ENCODE measurements around the gene NRP1. TPM values are rescaled to one million over a fixed set of nuclear protein-coding genes. Genes with fewer than 3 reads are reported as not detected.

The NRP1 gene
- total and polyA plus RNA-seq, 12 donors, result 45.3 to 229 (median 157) TPM

DNA sequence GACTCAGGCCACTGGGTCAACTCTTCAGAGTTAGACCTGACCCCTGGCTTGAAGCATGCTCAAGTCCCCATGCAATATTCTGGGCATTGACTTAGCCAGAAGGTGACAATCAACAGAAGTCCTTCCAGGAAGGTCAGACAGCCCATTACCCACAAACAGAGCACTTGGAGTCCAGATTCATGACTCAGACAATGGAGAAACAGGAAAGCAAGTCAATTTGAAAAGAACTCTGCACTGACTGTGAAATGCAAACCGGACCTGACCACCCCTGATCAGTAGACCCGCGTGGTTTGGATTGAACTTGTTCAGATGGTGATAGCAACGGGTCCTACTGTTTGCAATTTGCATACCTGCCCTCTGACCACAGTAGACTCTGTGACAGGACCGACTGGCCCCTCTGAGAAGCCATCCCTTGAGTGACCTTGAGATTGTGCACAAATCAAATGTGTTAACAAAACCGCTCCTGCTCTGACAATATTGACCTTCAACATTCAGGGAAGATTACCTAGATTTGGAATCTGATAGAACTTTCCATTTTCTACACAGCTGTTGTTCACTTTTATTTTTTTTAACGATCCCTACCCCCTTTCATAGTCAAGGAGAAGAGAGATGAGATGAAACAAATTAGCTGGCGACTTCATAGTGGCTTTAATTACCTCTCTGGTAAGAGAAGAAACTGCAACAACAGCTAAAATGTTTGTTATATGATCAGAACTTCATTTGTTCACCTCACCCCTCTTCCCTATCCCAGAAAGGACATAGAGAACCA lies 138.7 kb downstream of the NRP1 start:
- 69 to 72% methylated on average over 8 of the region's 8 CpGs for WGBS, 2 donors
- H3K4me3 ChIP-seq, result no peak overlapping the region
- TF ChIP-seq, protein P1, sequence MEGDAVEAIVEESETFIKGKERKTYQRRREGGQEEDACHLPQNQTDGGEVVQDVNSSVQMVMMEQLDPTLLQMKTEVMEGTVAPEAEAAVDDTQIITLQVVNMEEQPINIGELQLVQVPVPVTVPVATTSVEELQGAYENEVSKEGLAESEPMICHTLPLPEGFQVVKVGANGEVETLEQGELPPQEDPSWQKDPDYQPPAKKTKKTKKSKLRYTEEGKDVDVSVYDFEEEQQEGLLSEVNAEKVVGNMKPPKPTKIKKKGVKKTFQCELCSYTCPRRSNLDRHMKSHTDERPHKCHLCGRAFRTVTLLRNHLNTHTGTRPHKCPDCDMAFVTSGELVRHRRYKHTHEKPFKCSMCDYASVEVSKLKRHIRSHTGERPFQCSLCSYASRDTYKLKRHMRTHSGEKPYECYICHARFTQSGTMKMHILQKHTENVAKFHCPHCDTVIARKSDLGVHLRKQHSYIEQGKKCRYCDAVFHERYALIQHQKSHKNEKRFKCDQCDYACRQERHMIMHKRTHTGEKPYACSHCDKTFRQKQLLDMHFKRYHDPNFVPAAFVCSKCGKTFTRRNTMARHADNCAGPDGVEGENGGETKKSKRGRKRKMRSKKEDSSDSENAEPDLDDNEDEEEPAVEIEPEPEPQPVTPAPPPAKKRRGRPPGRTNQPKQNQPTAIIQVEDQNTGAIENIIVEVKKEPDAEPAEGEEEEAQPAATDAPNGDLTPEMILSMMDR (IDR thresholded peaks at IDR 0.05), result no peak
- H3K27me3 ChIP-seq, result no peaks in the 10 kb centered on the region
- H3K9me3 ChIP-seq, result no peaks in the 10 kb centered on the region
- ATAC-seq (peak in 2 of 8 donors; percentile 23 to 42), DNase-seq (no peak)
- peak overlapping the region in 9 of 10 donors; percentile 50 to 83 (median 73) for H3K27ac ChIP-seq
- H3K36me3 ChIP-seq, result peaks cover 0 to 97% (median 35%) of the 10 kb centered on the region in 9 donors
- H3K4me1 ChIP-seq, result peaks cover 13 to 86% (median 63%) of the 10 kb centered on the region in 9 donors
- intact Hi-C loops (cut with DNase I), result loop anchor here in 8 of 10 donors (2.0 to 10.0 kb wide), 6 partner anchors 37 to 1439 kb away; partner anchors contain the start of gene NRP1 (in 2 of the 8)

DNA sequence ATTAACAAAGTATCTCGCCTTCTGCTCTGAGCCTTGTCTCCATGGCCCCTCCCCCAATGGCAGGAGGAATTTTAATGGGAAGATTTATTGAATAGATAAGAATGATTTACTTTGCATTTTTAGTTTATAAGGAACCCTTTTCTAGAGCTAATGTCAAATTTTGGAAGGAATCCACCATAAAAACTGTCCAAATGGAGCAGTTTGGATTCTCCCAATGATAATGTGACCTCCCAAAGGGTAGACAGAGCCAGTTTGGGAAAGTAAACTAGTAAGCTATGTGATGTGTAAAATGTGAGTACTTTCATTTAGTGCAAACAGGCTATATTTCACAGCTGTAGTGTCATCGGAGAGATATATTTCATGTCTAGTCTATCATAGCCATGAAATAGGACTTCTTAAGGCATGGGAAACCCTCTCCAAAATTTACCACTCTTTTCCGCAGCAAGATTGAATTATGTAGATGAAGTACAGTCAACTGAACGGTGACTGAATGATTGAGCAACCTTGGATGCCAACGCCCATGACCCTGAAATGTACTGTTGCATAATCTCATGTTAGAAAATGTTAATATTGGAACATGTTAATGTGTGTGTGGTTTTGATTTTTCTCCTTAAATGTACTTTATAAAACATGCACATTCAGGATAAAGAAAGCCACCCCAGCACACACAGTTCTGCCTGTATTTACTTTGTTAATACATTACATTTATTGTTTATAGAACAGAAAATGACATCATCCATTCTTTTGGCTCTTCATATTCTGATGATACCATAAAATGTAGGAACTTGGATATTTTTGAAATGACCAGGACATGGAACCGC lies 140.6 kb downstream of the NRP1 start:
- H3K4me1 ChIP-seq, result peaks cover 13 to 70% (median 61%) of the 10 kb centered on the region in 9 donors
- H3K36me3 ChIP-seq, result peaks cover 0 to 97% (median 25%) of the 10 kb centered on the region in 9 donors
- TF ChIP-seq, protein P1 (IDR thresholded peaks at IDR 0.05), result no peak
- no peaks in the 10 kb centered on the region for H3K9me3 ChIP-seq
- ATAC-seq, result peak in 3 of 8 donors; percentile 22 to 31 (median 27)
- WGBS, 2 donors, result 50 to 52% methylated on average over 6 of the region's 6 CpGs
- peak overlapping the region in 8 of 10 donors; percentile 27 to 83 (median 62) for H3K27ac ChIP-seq
- no peak for DNase-seq
- H3K4me3 ChIP-seq, result no peak overlapping the region
- no peaks in the 10 kb centered on the region for H3K27me3 ChIP-seq
- intact Hi-C loops (cut with DNase I), result loop anchor here in 9 of 10 donors (2.0 to 10.0 kb wide), 9 partner anchors 81 to 1443 kb away; partner anchors contain the start of gene NRP1 (in 3 of the 9)

DNA sequence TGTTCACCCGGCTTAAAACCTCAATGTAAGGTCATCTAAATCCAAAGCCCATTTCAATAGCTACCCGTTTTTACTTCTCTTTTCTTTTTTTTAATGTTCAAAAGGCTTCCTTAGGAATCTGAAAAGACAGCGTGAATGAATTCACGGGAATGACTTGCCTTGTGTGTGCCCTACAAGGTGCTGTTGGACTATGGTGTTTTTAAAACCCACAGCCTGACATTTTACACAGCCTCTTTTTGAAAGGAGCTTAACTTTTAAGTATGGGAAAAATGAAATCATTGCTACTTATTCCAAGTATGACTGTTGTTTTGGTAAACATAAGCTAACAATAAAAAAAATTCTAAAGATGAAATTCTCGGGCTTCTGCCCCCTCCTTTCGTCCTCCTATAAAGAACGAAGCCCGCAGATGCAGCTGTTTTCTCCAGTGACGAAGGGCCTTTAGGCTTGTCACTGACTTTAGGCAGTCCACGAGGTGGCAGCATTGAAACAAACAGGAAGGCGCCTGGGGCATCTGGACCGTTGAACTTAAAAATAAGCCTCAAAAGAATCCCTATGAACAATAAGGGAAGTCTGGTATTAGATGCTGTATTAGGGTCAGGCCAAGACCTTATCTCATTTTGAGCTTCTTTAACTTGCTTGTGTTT lies 141.3 kb downstream of the NRP1 start:
- no peak overlapping the region for H3K4me3 ChIP-seq
- H3K27me3 ChIP-seq, result no peaks in the 10 kb centered on the region
- intact Hi-C loops (cut with DNase I), result loop anchor here in 9 of 10 donors (2.0 to 10.0 kb wide), 9 partner anchors 82 to 1444 kb away; partner anchors contain the start of gene NRP1 (in 3 of the 9)
- H3K4me1 ChIP-seq, result peaks cover 13 to 63% (median 54%) of the 10 kb centered on the region in 9 donors
- 25 to 27% methylated on average over 12 of the region's 12 CpGs for WGBS, 2 donors
- ATAC-seq, result peak; percentile 74 to 85 (median 82)
- peak overlapping the region in 8 of 10 donors; percentile 29 to 83 (median 62) for H3K27ac ChIP-seq
- peak; percentile 70 to 90 for DNase-seq
- peaks cover 0 to 97% (median 25%) of the 10 kb centered on the region in 9 donors for H3K36me3 ChIP-seq
- no peaks in the 10 kb centered on the region for H3K9me3 ChIP-seq
- TF ChIP-seq, protein P1 (IDR thresholded peaks at IDR 0.05), result peak; percentile 52 to 92 (median 82)
